Stimulated activated CD4-positive, alpha-beta T cell treated with anti-CD3 and anti-CD28 coated beads, Interleukin-12 subunit alpha, Interleukin-12 subunit beta, amount 100 ng/mL, for 48 hours (primary cell): ENCODE measurements around the gene TBC1D1.

Experiments used
- DNase-seq, 3 donors: peaks; one replicate each; pipeline ENCODE4 v3.0.0-alpha.2; 2020; ENCODE audit warnings: low read depth in 2 of 3, low spot score in 1 of 3

TBC1D1 gene

DNA sequence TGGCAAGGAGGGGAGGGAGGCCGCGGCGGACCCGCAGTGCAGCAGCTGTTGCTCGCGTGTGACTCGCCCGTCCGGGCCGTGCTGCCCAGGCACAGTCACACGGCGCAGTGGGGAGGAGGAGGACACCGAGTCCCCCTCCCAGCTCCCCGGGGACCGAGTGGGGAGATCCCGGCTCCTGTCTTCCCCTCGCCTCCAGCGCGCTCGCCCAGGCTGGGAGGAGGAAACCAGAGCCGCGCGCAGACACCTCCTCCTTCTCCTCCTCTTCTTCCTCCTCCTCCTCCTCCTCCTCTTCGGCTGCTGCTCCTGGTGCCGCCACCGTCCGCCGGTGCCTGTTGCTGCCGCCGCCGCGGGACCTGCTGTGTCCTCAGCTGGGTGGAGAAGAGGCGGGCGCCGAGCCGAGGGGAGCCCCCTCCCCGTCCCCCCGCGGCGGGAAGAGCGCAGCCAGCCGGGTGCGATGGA, at the start of gene TBC1D1:
Gene TBC1D1 (plus strand): TSS at position 284 of the 459 bp plus-strand sequence. CDS start 11,012 bp downstream, outside the sequence.
- DNase-seq = peak; percentile 20 to 26 (median 26)

DNA sequence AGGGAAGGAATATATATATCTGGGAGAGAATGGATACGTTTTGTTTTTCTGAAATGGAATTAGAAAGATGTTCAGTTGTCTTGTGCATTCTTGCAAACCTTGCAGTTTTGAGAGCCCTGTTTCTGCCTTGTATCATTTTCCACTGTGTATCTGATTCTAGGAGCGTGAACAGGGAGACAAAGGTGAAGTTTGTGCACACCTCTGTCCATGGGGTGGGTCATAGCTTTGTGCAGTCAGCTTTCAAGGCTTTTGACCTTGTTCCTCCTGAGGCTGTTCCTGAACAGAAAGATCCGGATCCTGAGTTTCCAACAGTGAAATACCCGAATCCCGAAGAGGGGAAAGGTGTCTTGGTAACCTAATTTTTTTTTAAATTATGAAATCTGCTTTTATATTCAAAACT, 46.7 kb upstream of the TBC1D1 start:
- no peak for DNase-seq

GRCh38 chr4:37845201-37845600, 45.7 kb upstream of the TBC1D1 start:
- DNase-seq = no peak

- no peak for DNase-seq
Observed at GRCh38 chr4:37847311-37847884, 43.5 kb upstream of the TBC1D1 start.

DNA sequence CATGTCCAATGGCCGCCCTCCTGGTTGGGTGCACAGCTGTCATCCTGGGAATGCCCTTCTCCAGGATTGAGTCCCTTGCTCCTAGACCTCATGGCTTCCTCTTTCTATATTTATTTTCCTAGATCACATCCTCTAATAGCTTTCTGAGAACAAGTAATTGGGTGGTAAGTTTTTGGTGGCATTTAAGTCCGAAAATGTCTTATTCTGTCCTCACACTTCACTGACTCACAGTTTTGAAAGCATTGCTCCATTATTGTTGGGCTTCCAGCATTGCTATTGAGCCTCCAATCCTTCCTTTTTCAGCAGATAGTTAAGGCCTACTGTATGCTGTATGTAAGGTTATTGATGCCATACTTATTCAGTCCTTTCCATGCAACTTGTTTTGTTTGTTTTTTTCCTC, 38.5 kb upstream of the TBC1D1 start:
- no peak for DNase-seq

DNA sequence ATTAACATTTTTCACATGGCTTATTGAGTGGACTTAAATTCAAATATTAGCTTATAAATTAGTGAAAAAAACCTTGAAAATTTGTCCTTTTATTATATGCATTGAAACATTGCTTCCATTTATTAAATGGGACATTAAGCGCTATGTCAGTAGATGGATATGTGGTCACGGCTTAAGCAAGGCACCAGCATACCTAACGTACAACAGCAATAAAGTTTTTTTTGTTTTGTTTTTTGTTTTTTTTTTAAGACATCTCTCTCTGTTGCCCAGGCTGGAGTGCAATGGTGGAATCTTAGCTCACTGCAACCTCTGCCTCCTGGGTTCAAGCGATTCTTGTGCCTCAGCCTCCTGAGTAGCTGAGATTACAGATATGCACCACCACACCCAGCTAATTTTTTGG, 32.8 kb upstream of the TBC1D1 start:
- no peak for DNase-seq

GRCh38 chr4:37858872-37859271, 32.0 kb upstream of the TBC1D1 start:
- DNase-seq = no peak

DNA sequence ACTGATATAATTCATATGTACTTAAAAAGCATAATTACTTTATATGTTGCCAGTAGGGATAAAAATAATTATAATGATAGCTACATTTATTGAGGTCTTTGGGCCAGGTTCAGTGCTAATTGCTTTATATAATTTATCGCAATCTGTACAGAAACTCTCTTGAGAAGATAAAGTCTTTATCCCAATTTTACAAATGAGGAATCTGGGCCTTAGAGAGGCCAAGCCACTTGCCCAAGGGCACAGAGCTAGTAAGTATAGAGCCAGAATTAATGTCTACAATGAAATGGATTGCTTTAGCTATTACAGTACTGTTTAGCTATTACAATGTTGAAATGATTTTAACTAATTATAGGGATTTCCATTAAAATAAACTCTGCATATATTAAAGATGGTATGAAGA, 30.6 kb upstream of the TBC1D1 start:
- DNase-seq = no peak

GRCh38 chr4:37862961-37863360, 27.9 kb upstream of the TBC1D1 start:
- DNase-seq = no peak

DNA sequence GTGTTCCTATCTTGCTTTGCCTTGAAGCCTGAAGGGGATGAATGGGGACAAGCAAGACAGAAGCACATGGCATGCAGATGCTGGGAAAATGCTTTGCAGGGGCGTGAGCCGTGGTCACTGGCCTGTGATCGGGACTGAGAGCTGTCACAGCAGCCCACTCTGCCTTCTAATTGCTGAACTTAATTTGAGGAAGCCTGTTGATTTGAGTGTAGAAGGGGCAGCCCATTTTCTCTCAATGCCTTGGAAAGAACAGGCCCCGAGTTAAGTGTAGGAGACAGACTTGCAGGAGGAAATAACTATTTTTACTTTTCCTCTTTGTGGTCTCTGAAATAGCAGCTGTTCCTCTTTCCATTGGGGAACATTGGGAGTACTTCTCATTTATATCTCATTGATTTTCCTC, 26.1 kb upstream of the TBC1D1 start:
- DNase-seq = no peak

GRCh38 chr4:37865450-37865849, 25.4 kb upstream of the TBC1D1 start:
- no peak for DNase-seq

DNA sequence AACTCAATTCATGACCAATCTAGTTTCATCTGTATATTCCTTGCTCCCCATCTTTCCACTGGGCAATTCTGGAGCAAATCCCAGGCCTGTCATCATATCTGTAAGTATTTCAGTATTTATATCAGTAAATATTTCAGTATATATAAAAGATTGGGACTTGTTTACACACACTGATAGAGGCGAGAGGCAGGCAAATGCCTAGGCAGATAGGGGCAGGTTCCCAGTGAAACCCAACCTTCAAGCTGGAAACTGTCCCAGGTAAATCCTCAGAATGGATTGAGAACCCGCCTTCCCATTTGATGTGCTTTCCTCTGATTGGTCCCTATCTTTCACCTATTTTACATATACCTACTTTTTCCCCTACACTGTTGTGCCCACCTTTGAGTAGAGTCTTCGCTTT, 23.8 kb upstream of the TBC1D1 start:
- DNase-seq = no peak

DNA sequence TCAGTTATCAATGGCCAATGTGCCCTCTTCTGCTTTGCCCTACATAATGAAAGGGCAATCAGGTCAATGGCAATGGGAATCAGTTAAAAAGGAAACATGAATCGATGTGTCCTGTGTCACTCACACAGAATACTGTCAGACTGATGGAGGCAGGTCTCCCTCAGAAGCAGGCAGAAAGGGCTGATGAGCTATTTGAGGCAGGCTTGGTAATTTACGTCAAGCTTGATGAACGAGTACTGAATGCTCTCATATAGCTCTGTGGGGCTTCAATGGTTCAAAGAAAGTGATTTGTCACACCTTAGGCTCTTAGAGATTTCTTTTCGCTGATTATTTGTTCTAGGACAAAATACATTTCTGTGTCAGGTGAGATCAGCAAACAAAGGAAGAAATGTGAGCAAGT, 22.6 kb upstream of the TBC1D1 start:
- DNase-seq = no peak

DNA sequence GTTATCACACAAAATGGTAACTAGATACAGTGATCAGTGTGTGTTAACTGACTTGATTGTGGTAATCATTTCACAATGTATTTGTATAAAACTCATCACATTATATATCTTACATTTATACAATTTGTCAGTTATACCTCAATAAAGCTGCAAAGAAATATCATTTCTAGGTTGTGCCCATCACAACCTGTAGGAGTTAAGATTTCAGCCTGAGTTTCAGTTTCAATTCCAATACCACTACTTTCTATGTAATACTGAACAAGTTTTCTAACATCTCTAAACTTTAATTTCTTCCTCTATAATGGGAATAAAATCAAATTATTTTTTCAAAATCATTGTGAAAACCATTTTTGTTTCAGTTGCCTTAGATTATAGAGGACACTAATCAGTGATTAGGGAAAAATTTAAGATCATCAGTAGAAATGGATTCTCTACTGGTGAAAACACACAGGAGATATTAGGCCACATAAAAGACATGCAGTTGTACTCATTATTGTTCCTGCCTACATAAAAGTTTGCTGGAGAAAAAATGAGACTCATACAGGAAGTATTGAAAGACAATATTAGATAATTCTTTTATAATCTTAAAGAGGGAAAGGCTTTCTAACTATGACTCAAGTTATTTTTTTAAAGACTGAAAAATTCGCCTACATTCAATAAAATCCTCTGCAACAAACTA, 18.4 kb upstream of the TBC1D1 start:
- no peak for DNase-seq

GRCh38 chr4:37873386-37873785, 17.5 kb upstream of the TBC1D1 start:
- DNase-seq = no peak

DNA sequence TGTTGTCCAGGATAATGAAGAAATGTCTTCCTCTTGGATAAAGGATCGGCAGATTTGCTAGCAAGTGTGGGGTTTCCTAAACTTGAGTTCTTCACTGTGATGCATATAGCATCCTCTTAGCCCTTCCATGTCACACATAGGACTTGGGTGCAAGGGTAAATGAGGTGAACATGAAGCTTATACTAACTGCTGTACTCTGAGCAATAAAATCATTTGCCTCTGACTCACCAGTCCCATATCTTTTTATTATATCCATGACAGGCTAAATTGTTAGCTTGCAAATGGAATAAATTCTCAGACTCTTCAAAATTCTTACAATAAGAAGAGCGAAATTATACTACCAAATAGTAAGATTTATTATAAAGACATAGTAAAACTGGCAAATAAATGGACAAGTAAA, 14.7 kb upstream of the TBC1D1 start:
- DNase-seq = no peak

DNA sequence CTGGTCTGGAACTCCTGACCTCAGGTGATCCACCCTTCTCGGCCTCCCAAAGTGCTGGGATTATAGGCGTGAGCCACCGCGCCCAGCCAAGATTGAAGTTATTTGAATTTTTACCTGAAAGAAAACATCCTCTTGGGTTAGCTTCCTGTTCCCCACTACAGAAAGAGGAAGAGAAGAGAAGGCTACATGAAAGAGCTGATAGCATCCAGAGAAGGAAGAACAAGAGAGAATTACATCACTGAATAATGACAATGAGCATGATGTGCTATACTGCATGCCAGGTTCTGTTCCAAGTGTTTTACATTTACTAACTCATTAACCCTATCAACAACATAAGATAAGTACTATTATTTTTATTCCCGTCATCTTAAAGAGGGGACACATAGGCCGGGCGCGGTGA, 11.5 kb upstream of the TBC1D1 start:
- no peak for DNase-seq

GRCh38 chr4:37881811-37882210, 9.1 kb upstream of the TBC1D1 start:
- no peak for DNase-seq

GRCh38 chr4:37882665-37883296, 8.1 kb upstream of the TBC1D1 start:
- DNase-seq = no peak

- DNase-seq = no peak
Observed at GRCh38 chr4:37884855-37885487, 5.9 kb upstream of the TBC1D1 start.

DNA sequence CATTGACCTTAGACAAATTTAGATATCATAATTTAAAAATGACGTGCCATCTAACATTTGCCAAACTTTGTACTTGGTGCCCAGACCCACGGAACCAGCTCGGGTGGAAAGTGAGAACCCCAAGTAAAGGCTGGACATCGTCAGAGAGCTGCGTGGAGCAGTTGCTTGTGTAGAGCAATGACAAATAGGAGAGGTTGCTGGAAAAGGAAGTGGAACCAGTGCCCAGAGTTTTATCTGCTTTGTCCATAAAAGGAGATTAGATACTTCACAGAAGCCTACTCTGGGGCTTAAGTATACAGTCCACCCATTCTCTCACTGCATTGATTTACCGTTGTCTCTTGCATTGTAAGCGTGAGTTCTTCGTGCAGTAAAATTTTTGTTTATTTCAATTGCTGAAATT, 5.4 kb upstream of the TBC1D1 start:
- DNase-seq = no peak
